Naive B cell (primary cell): ENCODE data around the gene ARF1. TPM values are rescaled to one million over a fixed set of nuclear protein-coding genes. Genes with fewer than 3 reads are reported as not detected.

Experiments
- ATAC-seq, 2 donors: fragments of 150-1000 bp; cut with Tn5 transposase; 2 replicates each; pipeline ENCODE4 v1.10.0; 2021; ENCODE audit warnings: low read depth in 2 of 2, mild to moderate bottlenecking in 2 of 2, moderate library complexity in 2 of 2
- DNase-seq: peaks from one replicate; pipeline ENCODE4 v3.0.0; 2022
- H3K27ac Mint-ChIP-seq, 6 donors: one replicate each; pipeline ENCODE4 v1.8.0; 2020 to 2022; ENCODE audit warnings: mild to moderate bottlenecking in 6 of 6, mixed read lengths in 6 of 6, moderate library complexity in 5 of 6, inconsistent platforms in 2 of 6
- H3K27me3 Mint-ChIP-seq, 3 donors: one replicate each; pipeline ENCODE4 v1.8.0; 2021 to 2022; ENCODE audit warnings: mixed read lengths in 3 of 3, mild to moderate bottlenecking in 1 of 3
- H3K36me3 Mint-ChIP-seq, 2 donors: one replicate each; pipeline ENCODE4 v1.8.0; 2020 to 2022; ENCODE audit warnings: mixed read lengths in 2 of 2, inconsistent platforms in 1 of 2, mild to moderate bottlenecking in 1 of 2
- H3K4me1 Mint-ChIP-seq, 3 donors: one replicate each; pipeline ENCODE4 v1.8.0; 2020 to 2022; ENCODE audit warnings: mixed read lengths in 3 of 3, inconsistent platforms in 1 of 3, mild to moderate bottlenecking in 1 of 3, moderate library complexity in 1 of 3
- H3K4me3 Mint-ChIP-seq, 8 donors: one replicate each; pipeline ENCODE4 v1.8.0; 2020 to 2022; ENCODE audit warnings: mild to moderate bottlenecking in 8 of 8, mixed read lengths in 8 of 8, moderate library complexity in 8 of 8, inconsistent platforms in 2 of 8
- H3K9me3 Mint-ChIP-seq, 7 donors: one replicate each; pipeline ENCODE4 v1.8.0; 2020 to 2022; ENCODE audit warnings: mixed read lengths in 7 of 7, mild to moderate bottlenecking in 5 of 7, inconsistent platforms in 2 of 7, moderate library complexity in 1 of 7
- polyA plus RNA-seq, 6 donors: library from polyadenylated mRNA; unstranded; fragments of 300-500 nt; fragmentation: Illumina TruSeq; gene quantifications; one replicate each; pipeline ENCODE4 v1.2.3, GENCODE V29; 2021; ENCODE audit warnings: low read depth in 6 of 6

ARF1 gene
- polyA plus RNA-seq, 6 donors from 2014 or later = 412 to 563 (median 456) TPM

DNA sequence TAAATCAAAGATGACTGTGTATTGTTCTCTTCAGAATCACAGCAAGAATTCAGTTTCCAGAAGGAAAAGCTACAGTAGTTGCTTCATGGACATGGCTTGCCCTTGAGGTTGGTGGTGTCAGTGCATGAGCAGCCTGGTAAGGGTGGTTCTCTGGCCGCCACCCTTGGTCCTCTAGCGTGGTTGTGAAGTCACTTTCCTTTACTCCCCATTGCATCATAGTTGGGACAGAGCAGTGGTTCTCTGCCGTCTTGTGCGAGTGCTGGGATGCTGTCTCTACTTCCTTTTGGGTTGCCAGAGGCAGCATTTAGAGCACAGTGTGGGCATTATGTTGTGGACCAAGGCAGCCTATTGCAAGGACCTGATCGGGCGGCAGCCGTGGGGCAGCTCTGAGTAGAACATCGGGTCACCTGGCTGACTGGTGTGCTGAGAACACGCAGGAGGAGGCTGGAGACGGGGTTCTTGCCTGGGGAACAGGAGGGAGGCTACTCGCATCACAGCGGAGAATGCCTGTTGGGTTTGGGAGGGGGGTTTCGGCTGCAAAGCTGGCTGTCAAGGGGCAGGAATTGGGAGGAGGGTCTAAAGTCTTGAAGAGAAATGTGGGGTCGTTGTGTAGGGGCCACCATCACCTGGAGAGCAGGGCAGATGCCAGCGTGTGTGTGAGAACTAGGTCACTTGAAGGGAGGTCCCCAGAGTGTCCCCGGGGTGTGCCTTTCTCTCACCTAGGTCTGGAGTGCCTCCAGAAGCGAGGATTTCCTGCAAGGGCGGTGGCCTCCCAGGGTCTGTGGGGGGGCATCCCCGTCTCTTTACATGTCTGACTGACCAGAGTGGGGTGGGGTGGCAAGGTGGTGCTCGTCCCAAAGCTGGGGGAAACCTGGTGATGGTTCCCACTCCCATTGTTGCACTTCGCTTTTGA is 6.3 kb downstream of the ARF1 start:
- H3K27me3 Mint-ChIP-seq = no peaks in the 10 kb centered on the region
- no peaks in the 10 kb centered on the region for H3K36me3 Mint-ChIP-seq
- H3K4me3 Mint-ChIP-seq = peak overlapping the region; percentile 42 to 89 (median 68)
- DNase-seq (no peak), ATAC-seq (peak in 1 of 2 donors; percentile 7)
- H3K4me1 Mint-ChIP-seq = peaks cover 72 to 95% (median 93%) of the 10 kb centered on the region in 3 donors
- H3K27ac Mint-ChIP-seq = peak overlapping the region; percentile 56 to 86 (median 59)
- no peaks in the 10 kb centered on the region for H3K9me3 Mint-ChIP-seq

DNA sequence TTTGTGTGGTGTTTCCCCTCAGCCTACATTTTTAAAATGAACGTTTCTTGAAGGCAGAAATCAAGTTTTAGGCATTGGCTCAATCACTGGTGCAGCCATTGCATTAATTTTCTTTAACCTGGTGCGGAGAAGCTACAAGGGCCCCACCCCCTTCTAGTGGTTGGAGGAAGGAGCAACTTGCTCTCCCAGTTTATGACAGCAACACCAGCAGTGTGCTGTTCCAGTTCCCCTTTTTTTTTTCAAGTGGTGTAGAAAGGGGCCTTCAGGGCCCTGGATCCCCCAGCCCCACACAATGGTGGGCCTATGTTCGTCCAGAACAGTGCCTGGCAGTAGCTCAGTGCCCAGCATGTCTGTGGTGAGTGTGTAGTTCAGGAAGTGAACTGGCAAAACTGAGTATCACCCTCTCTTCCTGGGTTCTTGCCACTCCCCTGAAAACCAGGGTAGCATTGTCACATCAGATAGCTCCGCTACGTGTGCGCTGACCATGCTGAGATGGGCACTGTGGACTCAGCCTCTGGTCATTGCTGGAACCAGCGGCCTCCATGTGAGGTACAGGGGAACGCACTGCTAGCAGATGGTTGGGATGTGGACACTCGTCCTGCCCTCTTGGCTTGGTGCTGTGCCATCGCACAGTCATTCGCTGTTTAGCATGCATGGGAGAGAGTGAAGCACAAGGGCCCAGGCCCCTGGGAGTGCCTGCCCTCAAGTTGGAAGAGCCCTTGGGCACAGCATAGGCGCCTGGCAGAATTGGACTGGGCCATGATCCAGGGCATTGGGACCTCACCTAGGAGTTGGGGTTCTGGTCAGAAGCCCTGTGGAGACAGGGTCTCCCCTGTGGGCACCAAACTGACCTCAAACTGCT is 7.2 kb downstream of the ARF1 start:
- ATAC-seq (peak; percentile 77 to 84), DNase-seq (peak; percentile 37)
- H3K4me1 Mint-ChIP-seq = peaks cover 65 to 87% (median 84%) of the 10 kb centered on the region in 3 donors
- peaks cover 0 to 9% (median 5%) of the 10 kb centered on the region in 7 donors for H3K9me3 Mint-ChIP-seq
- H3K27me3 Mint-ChIP-seq = no peaks in the 10 kb centered on the region
- H3K27ac Mint-ChIP-seq = peak overlapping the region; percentile 27 to 86 (median 54)
- peaks cover 6 to 7% of the 10 kb centered on the region in 2 donors for H3K36me3 Mint-ChIP-seq
- peak overlapping the region; percentile 35 to 89 (median 68) for H3K4me3 Mint-ChIP-seq

DNA sequence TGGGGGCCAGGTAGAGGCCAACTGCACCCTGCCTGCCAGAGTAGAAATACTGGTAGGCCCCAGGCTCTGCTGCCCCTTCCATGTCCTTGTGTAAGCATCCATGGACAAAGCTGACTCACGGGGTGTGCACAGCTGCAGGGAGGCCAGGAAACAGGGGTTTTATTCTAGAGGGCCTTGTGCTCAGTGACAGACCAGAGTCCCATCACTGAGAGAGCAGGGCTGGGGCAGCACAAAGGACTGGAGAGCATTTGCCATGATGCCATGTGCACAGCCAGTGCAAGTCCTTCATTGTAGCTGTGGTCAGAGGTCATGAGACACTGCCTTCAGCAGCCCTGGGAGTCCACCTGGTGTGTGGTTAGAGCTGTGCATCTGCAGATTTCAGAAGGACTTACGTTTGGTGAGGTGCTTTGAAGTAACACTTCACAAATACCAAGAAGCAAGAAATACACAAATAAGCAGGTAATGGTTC is 8.1 kb downstream of the ARF1 start:
- Mint-ChIP-seq H3K9me3 (peaks cover 3 to 17% (median 12%) of the 10 kb centered on the region in 7 donors), H3K36me3 (peaks cover 13 to 15% of the 10 kb centered on the region in 2 donors)
- ATAC-seq = peak in 1 of 2 donors; percentile 9

DNA sequence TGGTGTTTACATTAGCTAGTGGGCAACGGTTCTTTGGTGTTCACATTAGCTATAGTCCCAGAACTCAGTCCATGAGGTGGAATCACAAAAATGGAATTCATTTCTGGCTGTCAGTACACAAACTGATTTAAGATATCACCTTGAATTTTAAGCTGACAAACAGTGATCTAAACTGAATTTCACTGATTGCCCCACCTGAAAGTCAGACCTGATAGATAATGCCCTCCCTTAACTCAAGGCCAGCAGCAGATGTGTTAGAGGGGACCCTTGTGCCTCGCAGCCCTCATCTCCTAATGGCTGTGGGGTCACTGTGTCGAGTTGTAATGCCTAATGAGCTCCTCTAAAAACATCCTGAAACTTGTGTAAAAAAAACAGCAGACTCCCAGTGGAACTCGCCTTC is 8.6 kb downstream of the ARF1 start:
- peak overlapping the region in 3 of 6 donors; percentile 27 to 56 (median 39) for H3K27ac Mint-ChIP-seq
- peak overlapping the region in 5 of 8 donors; percentile 30 to 56 (median 32) for H3K4me3 Mint-ChIP-seq
- DNase-seq (no peak), ATAC-seq (no peak)
- H3K4me1 Mint-ChIP-seq = peaks cover 63 to 87% (median 83%) of the 10 kb centered on the region in 3 donors
- peaks cover 3 to 19% (median 12%) of the 10 kb centered on the region in 7 donors for H3K9me3 Mint-ChIP-seq
- peaks cover 17 to 18% of the 10 kb centered on the region in 2 donors for H3K36me3 Mint-ChIP-seq
- H3K27me3 Mint-ChIP-seq = no peaks in the 10 kb centered on the region

More for the DNA sequence above, 8.1 kb downstream of the ARF1 start:
- H3K4me1 Mint-ChIP-seq = peaks cover 63 to 87% (median 83%) of the 10 kb centered on the region in 3 donors
- H3K27ac Mint-ChIP-seq = peak overlapping the region in 4 of 6 donors; percentile 27 to 56 (median 46)
- H3K27me3 Mint-ChIP-seq = no peaks in the 10 kb centered on the region
- H3K4me3 Mint-ChIP-seq = peak overlapping the region in 4 of 8 donors; percentile 54 to 85 (median 72)
- DNase-seq = no peak

DNA sequence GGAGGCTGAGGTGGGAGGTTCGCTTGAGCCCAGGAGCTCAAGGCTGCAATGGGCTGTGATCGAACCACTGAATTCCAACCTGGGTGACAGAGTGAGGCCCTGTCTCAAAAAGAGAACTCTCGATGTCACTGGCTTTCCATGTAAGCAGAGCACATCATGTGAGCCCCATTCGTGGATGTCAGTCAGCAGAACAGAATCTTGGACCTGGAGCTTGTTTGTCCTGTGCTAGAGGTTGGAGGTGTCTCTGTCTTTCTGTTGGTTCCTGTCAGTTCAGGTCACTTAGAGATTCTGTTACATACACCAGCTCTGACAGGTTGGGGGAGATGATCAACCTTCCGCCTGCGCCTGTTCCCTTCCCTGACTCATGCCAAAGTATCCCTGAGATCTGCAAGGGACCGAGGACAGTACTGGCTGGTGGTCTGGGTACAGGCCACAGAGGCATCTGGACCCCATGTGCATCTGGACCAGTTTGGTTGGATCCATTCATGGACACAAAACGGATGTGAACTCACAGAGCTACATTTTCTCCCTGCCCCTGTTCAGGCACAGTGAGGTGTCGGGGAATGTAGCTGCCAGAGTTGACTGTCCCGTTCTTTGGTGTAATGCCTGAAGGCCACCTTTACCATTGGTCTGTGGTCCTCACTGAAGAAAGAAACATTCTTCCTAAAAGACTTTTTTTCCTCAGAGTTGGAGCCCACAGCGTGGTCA is 10.0 kb downstream of the ARF1 start:
- H3K27me3 Mint-ChIP-seq = no peaks in the 10 kb centered on the region
- no peak for ATAC-seq

DNA sequence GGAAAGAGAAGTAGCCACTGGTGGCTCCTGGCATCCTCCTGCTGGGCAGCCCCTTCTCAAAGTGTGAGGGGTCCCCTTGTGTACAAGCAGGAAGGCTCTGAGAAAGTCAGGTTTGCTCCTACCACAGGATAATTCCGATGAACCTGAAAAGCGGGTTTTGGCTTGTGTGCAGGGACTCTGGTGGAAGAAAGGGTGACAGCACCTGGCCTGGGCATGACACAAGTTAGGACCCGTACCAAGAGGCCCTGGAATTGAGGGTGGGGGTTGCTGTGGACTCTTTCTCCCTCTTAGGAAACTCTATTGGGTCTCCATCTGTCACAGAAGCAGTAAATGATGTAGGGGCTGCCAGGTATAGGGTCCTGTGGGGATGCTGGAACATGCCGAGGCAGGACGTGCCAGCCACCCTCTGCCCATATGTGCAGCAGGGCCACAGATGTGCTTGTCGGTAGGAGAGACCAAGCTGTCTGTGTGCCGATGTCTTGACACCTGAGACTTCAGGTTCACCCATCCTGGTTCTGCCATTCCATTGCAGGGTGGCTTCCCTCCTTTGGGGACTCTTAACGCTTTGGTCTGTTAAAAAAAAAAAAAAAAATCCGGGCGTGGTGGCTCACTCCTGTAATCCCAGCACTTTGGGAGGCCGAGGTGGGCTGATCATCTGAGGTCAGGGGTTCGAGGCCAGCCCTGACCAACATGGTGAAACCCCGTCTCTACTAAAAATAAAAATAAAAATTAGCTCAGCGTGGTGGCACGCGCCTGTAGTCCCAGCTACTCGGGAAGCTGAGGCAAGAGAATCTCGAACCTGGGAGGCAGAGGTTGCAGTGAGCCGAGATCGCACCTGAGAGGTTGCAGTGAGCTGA is 10.8 kb downstream of the ARF1 start:
- Mint-ChIP-seq H3K4me3 (peak overlapping the region in 1 of 8 donors; percentile 12), H3K27ac (no peak overlapping the region), H3K9me3 (peaks cover 3 to 19% (median 12%) of the 10 kb centered on the region in 7 donors), H3K27me3 (no peaks in the 10 kb centered on the region), H3K4me1 (peaks cover 51 to 73% (median 62%) of the 10 kb centered on the region in 3 donors), H3K36me3 (peaks cover 17 to 18% of the 10 kb centered on the region in 2 donors)
- no peak for DNase-seq
- ATAC-seq = no peak

More for the DNA sequence above, 10.0 kb downstream of the ARF1 start:
- DNase-seq = no peak
- Mint-ChIP-seq H3K27ac (peak overlapping the region in 4 of 6 donors; percentile 43 to 66 (median 59)), H3K4me1 (peaks cover 57 to 76% (median 70%) of the 10 kb centered on the region in 3 donors), H3K9me3 (peaks cover 3 to 19% (median 12%) of the 10 kb centered on the region in 7 donors), H3K4me3 (peak overlapping the region in 3 of 8 donors; percentile 9 to 72 (median 51)), H3K36me3 (peaks cover 17 to 18% of the 10 kb centered on the region in 2 donors)

DNA sequence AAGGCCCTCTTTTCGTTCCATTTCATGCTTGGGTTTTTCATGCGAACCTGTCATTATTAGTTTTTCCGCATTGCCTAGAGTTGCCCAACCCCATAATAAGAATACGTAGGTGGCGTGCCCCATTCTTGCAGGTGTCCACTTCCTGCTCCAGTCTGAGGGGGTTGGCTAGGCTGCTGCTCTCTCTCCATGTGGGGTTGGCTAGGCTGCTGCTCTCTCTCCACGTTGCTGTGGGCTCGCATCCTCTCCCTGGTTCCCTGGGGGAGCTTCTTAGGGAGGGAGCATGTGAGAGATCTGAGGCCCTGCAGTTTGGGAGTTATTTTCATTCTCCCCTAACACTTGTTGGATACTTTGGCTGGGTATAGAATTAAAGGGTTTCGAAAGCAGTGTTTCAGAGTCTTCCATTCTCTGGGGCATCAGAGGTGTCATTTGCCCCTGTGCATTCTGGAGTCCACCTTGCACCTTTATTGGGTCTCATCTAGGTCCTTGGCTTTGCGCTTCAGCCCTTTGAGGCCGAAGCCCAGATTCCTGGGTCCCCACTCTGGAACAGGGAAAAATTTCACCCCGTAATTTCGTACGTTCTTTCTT is 12.0 kb downstream of the ARF1 start:
- Mint-ChIP-seq H3K4me3 (peak overlapping the region in 2 of 8 donors; percentile 29 to 56), H3K27ac (peak overlapping the region in 2 of 6 donors; percentile 7 to 32), H3K4me1 (peaks cover 45 to 69% (median 57%) of the 10 kb centered on the region in 3 donors), H3K9me3 (peaks cover 3 to 19% (median 12%) of the 10 kb centered on the region in 7 donors), H3K36me3 (peaks cover 17 to 18% of the 10 kb centered on the region in 2 donors), H3K27me3 (no peaks in the 10 kb centered on the region)
- no peak for DNase-seq
- ATAC-seq = no peak

DNA sequence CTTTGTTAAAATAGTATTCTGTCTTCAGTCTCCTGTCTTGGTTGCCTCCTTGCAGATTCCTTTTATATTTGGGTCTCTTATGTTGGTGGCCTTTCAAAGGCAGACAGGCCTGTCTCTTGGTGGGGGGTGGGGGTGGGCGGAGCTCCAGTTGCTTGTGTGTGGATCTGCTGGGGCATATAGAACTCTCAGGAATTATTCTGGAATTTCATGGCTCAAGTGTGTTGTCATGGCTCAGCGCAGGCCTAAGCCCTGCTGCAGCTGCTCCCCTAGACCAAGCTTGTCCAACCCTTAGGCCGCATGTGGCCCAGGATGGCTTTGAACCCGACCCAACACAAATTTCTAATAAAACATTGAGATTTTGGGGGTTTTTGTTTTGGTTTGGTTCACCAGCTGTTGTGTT is 12.7 kb downstream of the ARF1 start:
- no peaks in the 10 kb centered on the region for H3K27me3 Mint-ChIP-seq
- no peak for ATAC-seq

DNA sequence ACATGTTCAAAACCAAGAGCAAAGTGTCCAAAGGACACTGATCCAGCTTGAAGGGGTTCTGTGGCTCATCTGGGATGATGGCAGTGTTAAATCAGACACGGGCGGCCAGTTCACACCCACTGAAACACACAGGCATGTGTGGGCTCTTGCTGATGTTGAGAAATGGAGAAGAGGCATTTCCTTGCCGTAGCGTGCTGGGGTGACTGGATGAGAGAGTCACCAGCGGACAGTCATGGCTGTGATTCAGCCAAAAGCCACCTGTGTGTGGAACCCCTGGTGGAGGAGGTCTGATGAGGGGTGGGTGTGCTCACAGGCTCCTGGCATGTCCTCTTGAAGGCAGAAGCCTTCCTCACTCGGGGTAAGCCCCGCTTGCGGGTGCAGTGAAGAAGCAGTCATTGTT is 13.4 kb downstream of the ARF1 start:
- no peak for ATAC-seq
- Mint-ChIP-seq H3K9me3 (peaks cover 3 to 19% (median 12%) of the 10 kb centered on the region in 7 donors), H3K36me3 (peaks cover 17 to 18% of the 10 kb centered on the region in 2 donors), H3K27me3 (no peaks in the 10 kb centered on the region), H3K27ac (peak overlapping the region in 2 of 6 donors; percentile 13 to 65), H3K4me1 (peaks cover 33 to 59% (median 43%) of the 10 kb centered on the region in 3 donors), H3K4me3 (peak overlapping the region in 1 of 8 donors; percentile 59)
- DNase-seq = no peak

More for the DNA sequence above, 12.7 kb downstream of the ARF1 start:
- Mint-ChIP-seq H3K4me3 (peak overlapping the region in 1 of 8 donors; percentile 29), H3K36me3 (peaks cover 17 to 18% of the 10 kb centered on the region in 2 donors), H3K4me1 (peaks cover 39 to 67% (median 51%) of the 10 kb centered on the region in 3 donors), H3K27ac (peak overlapping the region in 1 of 6 donors; percentile 88), H3K9me3 (peaks cover 3 to 19% (median 12%) of the 10 kb centered on the region in 7 donors)
- DNase-seq = no peak

DNA sequence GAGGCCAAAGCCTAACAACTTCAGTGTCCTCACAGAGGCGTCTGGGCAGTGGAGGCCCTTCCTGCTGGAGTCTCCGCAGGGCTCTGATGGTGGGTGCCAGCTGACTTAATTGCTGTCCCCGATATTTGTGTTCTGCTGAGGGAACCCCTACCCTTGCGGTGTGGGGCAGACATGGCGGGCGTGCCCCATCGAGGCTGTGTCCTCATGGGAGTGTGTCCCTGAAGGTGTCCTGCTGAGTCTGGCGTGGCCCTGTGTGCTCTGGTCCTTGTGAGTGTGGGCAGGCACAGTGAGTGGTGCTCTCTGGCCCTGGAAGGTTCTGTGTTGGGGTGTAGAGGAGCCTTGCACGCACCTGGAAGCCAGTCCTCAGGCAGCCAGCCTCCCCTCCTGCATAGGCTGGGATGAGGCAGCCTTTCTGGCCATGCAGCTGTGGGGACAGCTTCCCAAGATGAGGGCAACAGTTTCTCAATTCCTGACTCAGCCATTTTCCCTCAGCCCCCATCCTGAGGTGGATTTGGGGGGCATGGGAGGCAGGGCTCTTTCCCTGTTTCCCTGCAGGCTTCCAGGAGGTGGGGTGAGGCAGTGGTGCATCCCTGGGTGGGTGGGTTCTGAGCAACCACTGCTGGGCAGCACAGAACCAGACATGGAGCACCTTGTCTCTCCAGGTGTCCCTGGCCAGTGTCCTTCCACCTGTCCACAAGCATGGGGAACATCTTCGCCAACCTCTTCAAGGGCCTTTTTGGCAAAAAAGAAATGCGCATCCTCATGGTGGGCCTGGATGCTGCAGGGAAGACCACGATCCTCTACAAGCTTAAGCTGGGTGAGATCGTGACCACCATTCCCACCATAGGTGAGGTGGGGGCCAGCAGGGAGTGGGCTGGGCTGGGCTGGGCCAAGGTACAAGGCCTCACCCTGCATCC is 14.2 kb downstream of the ARF1 start:
- Mint-ChIP-seq H3K9me3 (peaks cover 3 to 19% (median 12%) of the 10 kb centered on the region in 7 donors), H3K36me3 (peaks cover 17 to 18% of the 10 kb centered on the region in 2 donors), H3K27ac (peak overlapping the region in 1 of 6 donors; percentile 40), H3K4me1 (peaks cover 32 to 58% (median 43%) of the 10 kb centered on the region in 3 donors), H3K4me3 (no peak overlapping the region), H3K27me3 (no peaks in the 10 kb centered on the region)
- no peak for DNase-seq
- no peak for ATAC-seq
